Erythroblast (primary cell): ENCODE measurements around the gene FRS2.

Source experiments
- GATA1 ChIP-seq: IDR thresholded peaks from 2 replicates; pipeline ENCODE4 v1.6.1; 2011; ENCODE audit warnings: low read depth, mild to moderate bottlenecking, control low read depth, low read length, moderate library complexity
- POLR2A ChIP-seq: IDR thresholded peaks from 2 replicates; pipeline ENCODE4 v1.6.1; 2011; ENCODE audit warnings: mild to moderate bottlenecking, low read length

DNA sequence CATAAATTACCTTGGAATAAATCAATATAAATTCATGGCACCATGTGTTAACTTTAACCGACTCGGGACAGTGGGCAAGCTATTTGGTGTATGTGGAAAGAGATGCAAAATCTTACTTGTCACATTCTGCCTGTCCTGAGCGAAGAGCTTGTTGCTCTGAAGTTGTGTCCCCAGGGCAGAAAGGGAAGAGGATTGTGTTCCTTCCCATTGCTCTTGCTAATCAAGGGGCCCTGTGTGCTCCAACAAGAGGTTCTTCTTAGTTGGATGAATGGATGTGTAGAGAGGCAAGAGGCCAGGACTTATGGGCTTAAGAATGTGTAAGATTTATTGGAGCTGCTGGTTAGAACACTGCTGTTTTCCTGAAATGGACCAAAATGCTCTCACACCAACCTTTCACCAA is 36.5 kb upstream of the FRS2 start:
- no peak for TF ChIP-seq POLR2A
- no peak for TF ChIP-seq GATA1
